Epithelial cell of esophagus (primary cell): ENCODE data around the gene ST3GAL5.
A peak's percentile ranks its signal among the peaks of the same experiment; 100 is the strongest.

Source experiments
- DNase-seq: peaks from one replicate; pipeline ENCODE4 v3.0.0; 2010; ENCODE audit warnings: low read depth
- H3K4me3 ChIP-seq: 2 replicates; pipeline ENCODE4 v1.5.1; 2011; ENCODE audit warnings: mild to moderate bottlenecking, low read length, control low read depth
- CTCF ChIP-seq: IDR thresholded peaks from 2 replicates; pipeline ENCODE4 v1.5.1; 2011; ENCODE audit warnings: low read depth, mild to moderate bottlenecking, low read length, control low read depth, inconsistent platforms; ENCODE audit not compliant: insufficient read depth; ENCODE audit errors: missing control alignments

ST3GAL5 gene

GRCh38 chr2:85925216-85925671 is 36.5 kb upstream of the ST3GAL5 start:
- TF ChIP-seq CTCF: no peak
- no peak for DNase-seq
- no peak overlapping the region for H3K4me3 ChIP-seq

GRCh38 chr2:85924522-85924921 is 35.7 kb upstream of the ST3GAL5 start:
- no peak overlapping the region for H3K4me3 ChIP-seq
- peak; percentile 44 for DNase-seq
- TF ChIP-seq CTCF: no peak

DNA sequence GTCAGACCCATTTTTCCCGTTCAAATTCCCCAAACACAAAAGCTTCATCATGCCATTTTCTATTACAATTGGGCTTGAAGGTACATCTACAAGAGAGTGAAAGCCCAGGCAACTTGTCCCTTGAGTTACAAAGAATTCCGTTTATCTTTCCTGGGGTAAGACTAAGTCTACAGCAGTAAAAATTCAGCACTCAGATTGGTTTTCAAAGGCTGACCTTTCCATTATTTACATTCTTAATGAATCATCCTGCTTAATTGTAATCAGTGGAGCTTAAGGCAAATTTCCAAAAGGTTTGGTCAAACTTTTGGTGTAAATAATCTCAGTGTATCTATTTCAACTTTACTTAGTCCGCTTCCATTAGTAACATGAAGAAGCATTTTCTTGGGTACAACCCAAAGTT is 33.4 kb upstream of the ST3GAL5 start:
- DNase-seq: no peak
- no peak overlapping the region for H3K4me3 ChIP-seq
- TF ChIP-seq CTCF: no peak

DNA sequence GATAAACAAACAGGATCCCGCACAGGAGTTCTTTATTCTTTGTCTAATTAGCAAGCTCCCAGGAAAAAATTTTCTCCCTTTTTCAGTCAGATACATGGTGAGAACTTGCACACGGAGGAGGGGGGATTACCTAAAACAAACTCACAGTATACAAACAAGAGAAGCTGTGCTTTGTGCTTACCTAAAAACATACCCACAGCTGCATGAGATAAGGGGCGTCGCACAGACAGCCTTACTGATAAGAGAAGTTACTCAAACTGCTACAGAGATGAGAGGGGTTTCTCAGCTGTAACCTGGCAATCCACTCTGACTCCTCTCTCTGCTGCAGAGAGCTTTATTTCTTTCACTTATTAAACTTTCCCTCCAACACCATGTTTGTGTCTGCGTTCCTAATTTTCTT is 32.9 kb upstream of the ST3GAL5 start:
- no peak for DNase-seq
- no peak overlapping the region for H3K4me3 ChIP-seq
- TF ChIP-seq CTCF: no peak

GRCh38 chr2:85920810-85921545 is 32.2 kb upstream of the ST3GAL5 start:
- H3K4me3 ChIP-seq: no peak overlapping the region
- TF ChIP-seq CTCF: no peak
- peak; percentile 38 for DNase-seq

- no peak overlapping the region for H3K4me3 ChIP-seq
- TF ChIP-seq CTCF: no peak
- peak; percentile 87 for DNase-seq
Measured at GRCh38 chr2:85917887-85918795, 29.4 kb upstream of the ST3GAL5 start.
